NCI-H1436 (cell line): ENCODE data around the gene TBXAS1.

Source experiments
- DNase-seq: peaks from one replicate; lab custom pipeline; 2025; lab: John Stamatoyannopoulos, UW

Gene TBXAS1

DNA sequence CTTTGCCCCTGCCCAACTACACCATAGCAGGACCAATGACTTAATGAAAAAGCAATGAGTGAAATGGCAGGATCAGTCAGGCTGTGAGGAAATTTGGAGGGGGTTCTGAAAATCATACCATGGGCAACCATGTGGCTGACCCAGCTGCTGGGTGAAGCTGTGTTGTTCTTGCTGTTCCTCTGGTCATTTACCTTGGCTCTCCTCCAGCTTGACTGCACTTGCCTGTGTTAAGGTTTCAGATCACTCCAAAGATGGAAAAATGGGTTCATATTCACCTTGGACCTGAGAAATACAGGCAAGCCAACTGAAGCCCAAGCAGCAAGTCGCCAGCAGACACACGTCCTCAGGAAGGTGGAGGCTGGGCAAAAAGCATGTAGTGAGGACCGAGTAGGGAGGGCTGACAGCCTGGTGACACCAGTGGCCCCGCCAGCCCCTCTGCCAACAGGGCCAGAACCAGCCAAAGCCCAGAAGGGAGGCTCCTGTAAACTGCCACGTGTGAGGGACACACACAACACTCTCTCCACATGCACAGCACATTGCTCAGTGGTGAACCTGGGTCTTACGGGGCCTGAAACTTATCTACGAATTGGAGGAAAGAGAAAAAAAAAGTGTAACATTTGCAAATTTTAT, 193.6 kb downstream of the TBXAS1 start:
- DNase-seq = no peak

DNA sequence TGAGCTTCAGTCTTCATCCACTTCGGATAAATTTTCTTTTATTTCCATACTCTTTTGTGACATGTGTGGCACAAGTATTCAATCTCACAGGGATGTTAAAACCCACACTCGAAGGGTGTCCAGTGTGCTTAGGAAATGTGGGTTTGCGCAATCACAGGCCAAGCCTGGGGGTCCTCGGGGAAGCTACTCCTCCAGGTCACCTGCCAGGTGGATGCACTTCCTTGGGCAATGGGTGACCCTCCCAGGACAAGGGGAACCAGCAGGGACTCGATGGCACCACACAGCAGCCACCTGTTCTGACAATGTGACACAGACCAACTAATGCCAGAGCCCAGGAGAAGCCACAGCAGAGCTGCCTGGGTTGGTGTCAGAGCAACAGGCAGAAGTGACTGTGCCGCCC, 194.7 kb downstream of the TBXAS1 start:
- DNase-seq = no peak

DNA sequence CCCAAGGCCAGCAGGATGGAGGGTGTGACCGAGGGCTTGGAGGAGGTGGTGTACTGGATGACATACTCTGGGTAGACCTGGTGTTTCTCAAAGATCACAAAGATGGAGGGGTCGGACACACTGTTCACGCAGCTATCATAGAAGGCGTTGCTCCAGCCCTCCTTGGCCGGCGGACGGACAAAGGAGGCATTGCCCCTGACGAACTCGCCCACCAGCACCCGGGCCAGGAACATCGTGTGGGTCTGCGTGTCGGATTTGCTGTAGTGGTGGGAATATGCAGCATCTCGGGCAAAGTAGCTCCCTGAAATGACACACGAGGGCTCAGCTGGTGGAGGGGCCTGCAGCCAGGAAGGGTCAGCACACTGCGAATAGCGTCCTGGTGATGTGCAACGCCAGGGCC, 195.5 kb downstream of the TBXAS1 start:
- no peak for DNase-seq

DNA sequence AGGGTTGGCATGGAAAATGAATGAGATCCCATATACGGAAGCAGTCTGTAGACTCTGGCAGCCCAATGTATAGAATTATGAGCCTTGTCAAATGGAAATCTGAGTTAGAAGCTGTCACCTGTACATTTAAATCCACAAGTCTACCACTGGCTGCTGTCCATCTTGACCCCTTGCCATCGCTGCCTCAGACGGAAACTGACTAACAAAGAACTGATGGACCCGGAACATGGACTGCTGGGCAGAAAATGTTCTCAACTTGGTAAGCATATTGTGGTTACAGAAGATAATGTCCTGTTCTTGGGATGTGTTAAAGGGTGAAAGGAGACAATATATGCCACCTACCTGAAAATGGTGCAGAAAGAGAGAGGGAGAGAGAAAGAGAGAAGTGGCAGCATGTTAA, 196.2 kb downstream of the TBXAS1 start:
- no peak for DNase-seq

DNA sequence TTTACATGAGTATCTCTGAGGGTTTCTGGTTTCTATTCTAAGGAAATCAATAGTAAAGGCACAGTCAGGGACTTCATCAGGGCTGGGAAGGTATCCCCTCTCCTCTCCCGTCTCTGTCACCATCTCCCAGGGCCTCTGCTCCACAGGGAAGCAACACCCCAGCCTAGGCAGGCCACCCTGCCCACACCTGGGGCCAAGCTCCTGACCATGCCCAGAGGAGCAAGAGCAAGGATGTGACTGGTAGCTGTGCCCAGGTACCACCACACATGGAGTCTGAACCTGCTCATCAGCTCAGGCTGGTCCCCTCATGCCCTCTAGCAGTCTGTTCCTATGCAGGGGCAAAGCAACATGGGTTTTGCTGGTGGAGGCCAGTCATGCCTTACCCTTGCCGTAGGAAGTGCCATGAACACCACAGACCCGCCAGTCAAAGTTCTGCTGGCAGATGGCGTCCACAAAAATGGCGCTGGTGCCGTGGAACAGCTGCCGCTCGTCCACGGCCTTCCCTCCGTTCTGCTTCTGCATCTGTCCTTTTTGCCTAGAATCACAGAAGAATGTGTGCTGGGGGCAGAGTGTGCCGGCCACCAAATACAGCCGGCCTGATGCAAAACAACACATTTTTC, 196.9 kb downstream of the TBXAS1 start:
- DNase-seq = no peak

DNA sequence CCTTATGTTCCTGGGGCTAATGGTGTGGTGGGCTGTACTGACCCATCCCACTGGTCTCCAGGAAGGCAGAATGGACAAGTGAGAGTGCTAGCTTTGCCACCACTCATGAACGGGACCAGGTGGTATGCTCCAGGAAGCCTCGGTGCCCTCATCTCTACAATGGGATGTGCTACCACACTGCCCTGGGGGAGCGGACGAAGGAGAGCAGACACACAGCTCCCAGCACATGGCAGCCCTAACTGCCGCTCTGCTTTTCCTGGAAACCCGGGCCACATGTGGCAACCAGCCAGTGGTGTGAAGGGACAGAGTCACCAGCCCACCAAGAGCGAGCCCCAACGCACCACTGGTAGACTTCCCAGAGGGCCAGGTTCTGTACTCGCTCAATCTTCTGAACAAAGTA, 197.9 kb downstream of the TBXAS1 start:
- DNase-seq = no peak

DNA sequence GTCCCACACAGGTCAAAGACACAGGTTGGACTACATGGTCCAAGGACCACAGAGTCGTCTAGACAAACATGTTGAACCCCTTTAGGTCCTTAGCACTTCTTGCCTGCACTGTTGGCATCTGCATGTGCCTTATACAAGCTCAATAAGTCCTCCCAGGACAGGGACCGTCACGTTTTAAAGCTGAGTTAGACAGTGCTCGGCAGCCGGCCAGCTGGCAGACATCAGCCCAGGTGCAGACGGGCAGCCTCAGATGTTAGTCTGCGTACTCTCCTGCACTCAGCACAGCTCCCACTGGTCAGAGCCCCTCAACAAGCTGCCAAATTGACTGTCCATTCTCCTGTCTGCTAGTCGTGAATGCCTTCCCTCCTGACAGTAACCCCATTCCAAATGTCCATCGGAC, 198.8 kb downstream of the TBXAS1 start:
- no peak for DNase-seq

DNA sequence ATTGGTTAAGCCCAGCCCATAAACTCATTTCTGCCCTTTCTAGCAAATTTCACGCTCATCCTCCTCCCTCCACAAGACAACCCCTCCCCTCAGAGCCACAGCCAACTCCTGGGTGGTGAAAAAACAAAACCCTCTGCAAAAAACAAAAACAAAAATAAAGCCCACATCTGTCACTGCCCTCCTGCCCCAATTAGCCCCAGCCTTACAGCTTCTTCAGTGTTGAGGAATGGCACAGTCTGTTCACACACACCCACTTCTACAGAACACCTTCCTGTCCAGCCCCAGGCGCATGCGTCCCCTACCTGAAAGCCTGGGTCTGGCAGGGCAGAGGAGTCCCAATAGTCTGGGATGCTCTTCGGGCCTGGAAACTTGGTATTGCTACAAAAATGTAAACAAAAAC, 199.2 kb downstream of the TBXAS1 start:
- no peak for DNase-seq

DNA sequence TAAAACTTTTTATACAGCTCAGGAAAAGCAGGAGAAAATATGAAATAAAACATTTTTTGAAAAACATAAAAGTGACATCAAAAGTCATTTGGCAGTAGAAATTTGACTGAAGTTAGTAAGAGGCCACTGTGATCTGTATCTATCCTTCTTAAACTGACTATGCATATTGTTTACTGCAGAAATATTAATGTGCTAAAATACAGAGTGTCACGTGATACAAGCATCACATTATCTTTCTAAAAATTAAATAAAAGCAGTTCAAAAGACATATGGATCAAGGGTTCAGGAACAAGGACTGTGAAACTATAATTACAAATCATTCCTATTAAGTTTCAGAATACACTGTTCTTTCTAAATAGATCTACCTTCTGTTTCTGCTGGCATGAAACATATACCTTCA, 200.0 kb downstream of the TBXAS1 start:
- no peak for DNase-seq

DNA sequence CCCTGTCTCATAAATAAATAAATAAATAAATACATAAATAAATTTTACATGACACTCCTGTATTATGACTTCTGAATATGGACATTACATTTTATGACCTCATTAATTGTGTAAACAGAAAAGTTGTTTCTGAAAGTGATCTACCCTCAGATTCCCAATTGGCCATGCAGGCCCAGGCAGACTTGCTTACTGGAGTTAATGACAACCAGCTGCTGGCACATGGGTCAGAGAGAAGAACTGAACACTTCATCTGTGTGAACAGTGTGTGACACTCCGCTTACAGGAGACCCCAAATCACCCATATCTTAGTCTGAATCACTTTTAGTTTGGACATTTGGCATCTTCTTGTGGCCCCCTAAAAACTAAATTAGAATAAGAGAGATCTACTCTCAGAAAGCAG, 202.3 kb downstream of the TBXAS1 start:
- no peak for DNase-seq

DNA sequence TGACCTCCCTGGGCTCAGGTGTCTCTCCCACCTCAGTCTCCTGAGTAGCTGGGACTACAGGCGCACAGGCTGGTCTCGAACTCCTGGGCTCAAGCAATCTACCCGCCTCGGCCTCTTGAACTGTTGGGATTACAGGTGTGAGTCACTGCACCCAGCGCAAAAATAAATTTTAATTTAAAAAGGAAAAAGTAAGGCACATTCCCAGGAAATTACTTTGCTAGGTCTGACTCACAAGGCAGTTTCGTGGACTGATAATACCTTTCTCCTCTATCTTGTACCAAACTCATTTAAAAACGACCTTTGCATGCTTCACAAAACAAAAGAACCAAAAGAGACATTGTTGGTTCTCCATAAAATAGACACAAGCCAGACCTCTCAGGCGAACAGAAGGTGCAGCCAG, 204.0 kb downstream of the TBXAS1 start:
- DNase-seq = no peak

DNA sequence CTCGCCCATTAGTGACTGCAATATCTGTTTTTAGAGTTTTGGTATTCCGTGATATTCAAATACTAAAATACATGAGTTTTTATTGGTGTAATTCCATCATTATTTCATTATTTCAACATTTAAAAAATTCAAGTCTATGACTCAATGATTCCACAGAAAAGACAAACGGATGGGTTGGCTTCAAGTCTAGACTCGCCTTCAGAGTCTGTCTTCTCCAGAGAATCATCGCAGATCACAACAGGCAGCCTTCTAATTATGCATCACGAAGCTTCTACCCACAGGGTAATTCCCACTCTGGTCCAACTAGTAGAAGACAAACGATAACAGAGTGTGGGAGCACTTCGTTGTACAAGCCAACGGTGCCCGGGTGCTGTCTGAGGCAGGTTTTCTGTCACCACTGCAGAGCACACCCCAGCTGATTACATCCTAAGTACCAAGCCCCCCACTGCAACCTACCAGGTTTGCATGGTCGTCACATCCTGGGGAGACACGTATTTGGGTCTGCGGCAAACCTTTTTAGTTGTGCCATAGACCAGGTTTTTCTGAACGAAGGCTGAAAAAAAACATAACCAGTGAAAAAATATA, 204.8 kb downstream of the TBXAS1 start:
- no peak for DNase-seq

DNA sequence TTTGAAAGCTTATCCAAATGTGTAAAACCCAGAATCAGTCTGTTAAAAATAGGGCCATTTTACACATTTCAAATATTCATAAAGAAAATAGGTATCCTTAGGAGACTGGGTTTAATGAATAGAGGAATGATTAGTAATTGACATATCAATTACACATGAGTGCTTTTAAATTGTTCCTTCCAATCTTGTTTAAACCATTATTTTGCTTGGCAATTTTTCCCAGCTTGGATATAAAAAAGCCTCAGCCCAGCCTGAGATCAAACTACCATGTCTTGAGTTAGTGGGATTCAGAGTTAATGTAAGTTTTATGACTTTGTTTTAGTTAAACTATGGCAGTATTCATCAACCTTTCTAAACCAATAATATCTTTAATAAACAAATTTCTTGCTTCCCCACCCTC, 205.4 kb downstream of the TBXAS1 start:
- DNase-seq = no peak

DNA sequence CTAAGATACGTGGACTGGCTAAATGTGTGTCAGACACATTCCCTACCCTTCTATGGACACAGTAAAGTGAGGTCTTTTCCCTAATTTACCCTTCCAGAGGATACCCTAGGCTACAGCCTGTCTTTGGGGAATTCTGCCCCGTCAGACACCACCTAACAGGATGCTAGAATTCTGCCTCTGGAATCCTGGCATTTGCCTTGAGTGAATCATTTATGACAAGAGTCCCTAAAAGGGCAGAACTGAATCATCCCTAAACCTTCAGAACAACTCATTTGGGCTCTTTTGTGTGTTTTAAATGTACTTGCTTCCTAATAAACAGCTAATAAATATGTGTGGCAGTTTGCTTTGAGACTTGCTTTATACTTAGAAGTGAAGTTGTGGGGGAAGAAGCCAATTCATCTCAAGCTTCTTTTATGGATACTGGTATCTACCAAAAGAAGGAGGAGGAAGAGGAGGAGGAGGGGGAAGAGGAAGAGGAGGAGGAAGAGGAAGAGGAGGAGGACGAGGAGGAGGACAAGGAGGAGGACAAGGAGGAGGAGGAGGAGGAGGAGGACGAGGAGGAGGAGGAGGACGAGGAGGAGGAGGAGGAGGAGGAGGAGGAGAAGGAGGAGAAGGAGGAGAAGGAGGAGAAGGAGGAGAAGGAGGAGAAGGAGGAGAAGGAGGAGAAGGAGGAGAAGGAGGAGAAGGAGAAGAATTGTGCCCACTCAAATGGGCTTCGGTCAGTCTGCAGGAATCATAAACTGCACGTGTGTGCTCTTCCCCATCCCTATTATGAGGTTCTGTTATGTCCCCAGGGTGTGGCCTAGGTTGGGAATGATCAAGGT, 206.5 kb downstream of the TBXAS1 start:
- DNase-seq = no peak

DNA sequence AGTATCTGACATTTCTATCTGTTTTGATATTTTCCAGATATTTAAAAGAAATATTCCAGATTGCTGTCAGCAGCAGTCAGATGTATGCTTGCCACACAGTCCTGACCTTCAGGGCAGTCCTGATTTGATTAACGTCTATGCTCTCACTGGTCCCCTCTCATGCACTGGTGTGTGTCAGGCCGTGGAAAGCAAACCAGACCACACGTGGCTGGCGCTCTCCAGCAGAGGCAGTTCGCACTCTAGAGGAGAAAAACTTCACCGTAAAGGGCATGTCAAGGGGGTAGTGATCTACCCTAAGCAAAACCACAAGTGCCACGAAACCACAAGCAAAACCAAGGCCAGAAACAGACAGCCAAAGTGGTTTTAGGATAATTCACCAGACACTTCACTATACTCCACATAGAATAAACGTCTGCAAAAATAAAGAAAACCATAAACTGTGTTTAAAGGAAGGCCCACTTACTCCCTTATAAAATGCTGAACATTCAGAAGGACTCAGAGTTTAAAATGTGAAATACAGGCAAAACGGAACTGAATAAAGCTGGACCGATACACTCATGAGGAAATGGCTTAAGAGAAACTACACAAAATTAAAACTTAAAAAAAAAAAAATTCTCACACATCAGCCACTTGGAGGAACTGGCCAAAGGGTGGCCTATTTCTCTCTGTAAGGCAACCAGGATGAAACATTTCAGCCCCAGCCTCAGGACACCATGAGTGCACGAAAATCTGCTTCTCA, 207.3 kb downstream of the TBXAS1 start:
- no peak for DNase-seq

DNA sequence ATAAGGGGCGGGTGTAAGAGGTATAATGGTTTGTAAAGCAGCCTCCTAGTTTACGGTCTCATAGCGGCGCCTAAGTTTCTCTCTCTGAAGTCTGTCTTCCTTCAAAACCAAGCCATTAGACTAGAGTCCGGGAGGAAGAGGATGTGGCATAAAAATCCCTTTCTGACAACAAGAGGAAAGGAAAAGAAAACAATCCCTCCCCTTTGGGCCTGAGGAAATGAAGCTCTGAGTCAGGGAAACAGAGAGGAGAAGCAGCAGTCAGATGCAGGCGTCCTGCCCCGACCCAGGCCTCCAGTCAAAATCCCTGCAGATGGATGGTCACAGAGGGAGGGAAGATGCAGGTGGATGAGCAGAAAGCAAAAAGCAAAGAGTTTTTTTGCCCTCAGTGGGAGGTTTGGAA, 210.0 kb downstream of the TBXAS1 start:
- DNase-seq = no peak

DNA sequence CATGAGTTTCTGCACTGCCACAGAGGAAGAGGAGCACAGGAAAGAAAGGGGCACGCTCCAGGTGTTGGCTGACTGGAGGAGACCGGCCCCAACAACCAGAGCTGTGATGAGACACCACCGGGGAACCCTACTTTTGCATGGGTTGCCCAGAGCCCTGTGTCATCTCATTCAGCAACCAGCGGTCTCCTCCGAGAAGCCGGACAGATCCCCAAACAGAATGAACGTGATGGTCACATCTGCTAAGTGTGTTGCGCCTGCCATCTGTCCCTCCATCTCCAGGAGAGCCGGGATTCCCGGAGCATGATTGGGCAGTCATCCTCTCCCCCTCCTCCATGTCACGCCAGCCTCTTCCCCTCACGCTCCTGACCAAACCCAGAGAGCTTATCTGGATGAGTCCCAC, 210.8 kb downstream of the TBXAS1 start:
- no peak for DNase-seq

DNA sequence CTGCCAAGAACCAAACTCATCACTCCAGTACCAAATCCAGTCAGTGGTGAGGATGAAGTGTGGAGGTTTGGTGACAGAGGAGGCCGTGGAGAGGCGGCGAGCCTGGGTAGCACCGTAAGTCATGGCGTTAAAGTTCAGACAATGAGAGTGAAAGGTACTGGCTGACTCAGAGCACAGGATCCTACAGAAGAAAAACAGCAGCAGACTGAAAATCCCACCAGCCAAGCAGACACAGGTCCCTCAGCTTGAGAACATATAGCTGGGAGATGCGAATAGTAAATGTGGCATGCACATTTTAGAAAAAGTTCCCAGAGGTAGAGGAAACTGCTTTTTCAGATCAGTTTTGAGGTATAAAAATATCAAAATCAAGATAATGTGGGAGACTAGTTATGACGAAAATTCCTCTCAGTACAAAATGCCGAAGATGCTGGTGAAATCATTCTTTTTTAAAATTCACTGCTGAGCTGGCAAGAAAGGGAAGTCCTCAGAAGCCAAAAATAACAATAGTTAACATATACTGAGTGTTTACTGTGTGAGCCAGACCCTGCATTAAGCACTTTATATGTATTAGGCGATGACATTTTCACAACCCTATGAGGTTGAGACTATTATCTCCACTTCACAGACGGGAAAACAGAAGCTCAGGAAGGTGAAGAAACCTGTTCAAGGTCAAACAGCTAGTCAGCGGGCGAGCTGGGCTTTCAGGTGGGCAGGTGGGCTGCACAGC, 212.8 kb downstream of the TBXAS1 start:
- DNase-seq = no peak

DNA sequence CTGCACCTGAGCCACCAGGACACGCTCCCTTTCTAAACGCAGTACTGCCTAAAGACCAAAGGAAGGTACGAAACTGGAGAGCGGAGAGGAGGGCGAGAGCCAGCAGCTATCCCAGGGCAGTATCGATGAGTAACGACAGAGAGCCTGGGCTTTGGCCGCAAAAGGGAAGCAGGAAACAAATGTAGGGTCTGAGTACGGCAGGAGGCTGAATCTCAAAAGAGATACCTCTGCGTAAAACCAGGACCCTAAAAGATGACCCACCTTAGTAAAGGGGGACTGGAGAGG, 213.3 kb downstream of the TBXAS1 start:
- no peak for DNase-seq

DNA sequence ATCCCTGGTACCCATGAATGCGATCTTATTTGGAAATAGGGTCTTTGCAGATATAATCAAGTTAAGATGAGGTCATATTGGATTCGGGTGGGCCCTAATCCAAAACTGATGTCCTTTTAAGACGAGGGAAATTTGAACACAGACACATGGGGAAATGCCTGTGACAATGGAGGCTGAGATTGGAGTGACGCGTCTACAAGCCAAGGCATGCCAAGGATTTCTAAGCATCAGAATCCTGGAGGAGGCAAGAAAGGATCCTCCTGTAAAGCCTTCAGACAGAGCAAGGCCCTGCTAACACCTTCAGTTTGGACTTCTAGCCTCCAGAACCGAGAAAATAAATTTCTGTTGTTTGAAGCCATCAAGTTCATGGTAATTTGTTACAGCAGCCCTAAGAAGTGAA, 215.2 kb downstream of the TBXAS1 start:
- DNase-seq = no peak

DNA sequence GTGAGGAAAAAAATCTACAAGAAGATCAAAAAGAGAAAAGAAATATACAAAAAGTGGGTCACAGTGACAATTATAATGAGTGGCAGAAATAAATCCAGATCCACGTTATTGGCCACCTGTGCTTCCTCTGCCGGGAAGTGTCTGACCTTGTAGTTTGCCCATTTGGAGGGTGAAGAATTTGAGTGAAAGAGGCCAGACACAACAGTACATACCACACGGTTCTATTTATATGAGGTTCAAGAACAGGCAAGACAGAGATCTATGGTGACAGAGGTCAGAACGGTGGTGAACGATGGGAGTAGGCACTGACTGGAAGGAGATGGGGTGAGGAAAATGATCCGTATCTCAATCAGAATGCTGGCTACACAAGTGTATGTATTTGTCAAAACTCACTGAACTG, 216.6 kb downstream of the TBXAS1 start:
- no peak for DNase-seq

DNA sequence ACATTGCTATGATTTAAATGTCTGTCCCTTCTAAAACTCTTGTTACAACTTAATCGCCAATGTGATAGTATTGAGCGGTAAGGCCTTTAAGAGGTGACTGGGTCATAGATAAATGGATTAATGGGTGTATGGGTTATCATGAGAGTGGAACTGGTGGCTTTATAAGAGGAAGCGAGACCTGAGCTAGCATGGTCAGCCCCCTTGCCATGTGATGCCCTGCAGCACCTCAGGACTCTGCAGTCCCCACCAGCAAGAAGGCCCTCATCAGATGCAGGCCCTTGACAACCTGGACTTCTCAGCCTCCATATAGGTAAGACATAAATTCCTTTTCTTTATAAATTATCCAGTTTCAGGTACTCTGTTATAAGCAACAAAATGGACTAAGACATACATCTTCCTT, 218.1 kb downstream of the TBXAS1 start:
- no peak for DNase-seq
